AG04450 (cell line): Measurements from ENCODE around the gene DOCK3. TPM values are rescaled to one million over a fixed set of nuclear protein-coding genes. Genes with fewer than 3 reads are reported as not detected.

Experiments used
- CTCF ChIA-PET: fragments of 300-600, 350-600 bp; formaldehyde crosslinking; extraction: SDS; loops from one replicate; lab custom pipeline; 2022; ENCODE audit warnings: antibody characterized with exemption, inconsistent platforms; lab: Charles Lee
- POLR2A ChIA-PET: fragments of 350-600 bp; formaldehyde crosslinking; extraction: SDS; loops from one replicate; lab custom pipeline; 2021; ENCODE audit warnings: antibody characterized with exemption, inconsistent platforms; lab: Yijun Ruan, JAX
- DNase-seq: peaks from one replicate; pipeline ENCODE4 v3.0.0-alpha.2; 2011; ENCODE audit warnings: low read depth, low spot score
- H3K27ac ChIP-seq: one replicate; pipeline ENCODE4 v1.5.1; 2012; ENCODE audit warnings: low read depth, low read length, control low read depth
- H3K27me3 ChIP-seq: one replicate; pipeline ENCODE4 v1.6.0; 2012; ENCODE audit warnings: low read length; ENCODE audit not compliant: control insufficient read depth, insufficient read depth
- H3K4me3 ChIP-seq: 2 replicates; pipeline ENCODE4 v1.5.1; 2011; ENCODE audit warnings: mild to moderate bottlenecking, low read depth, low read length, control low read depth
- H3K9me3 ChIP-seq: 2 replicates; pipeline ENCODE4 v1.5.1; 2012; ENCODE audit warnings: low read length; ENCODE audit not compliant: control insufficient read depth, insufficient read depth
- CTCF ChIP-seq: IDR thresholded peaks from 2 replicates; pipeline ENCODE4 v1.5.1; 2011; ENCODE audit warnings: low read depth, low read length, control low read depth, inconsistent platforms
- polyA plus RNA-seq: library from polyadenylated mRNA; depleted of rRNA; stranded (reverse); fragments of >200 nt; gene quantifications from 2 replicates; pipeline ENCODE4 v1.2.3, GENCODE V29; 2011

The DOCK3 gene
- polyA plus RNA-seq, 1 experiment = 0.07 TPM

- H3K27ac ChIP-seq = no peak overlapping the region
- H3K27me3 ChIP-seq = no peaks in the 10 kb centered on the region
- no peak for TF ChIP-seq CTCF
- POLR2A ChIA-PET = no interaction called here
- DNase-seq = no peak
- H3K9me3 ChIP-seq = no peaks in the 10 kb centered on the region
- no peak overlapping the region for H3K4me3 ChIP-seq
- CTCF ChIA-PET = interaction anchor here (3.7 kb wide), 1 partner anchor 17 kb away, joined by 14 read pairs; the partner anchor contains the start of gene MAPKAPK3
These were observed 41.4 kb upstream of the DOCK3 start for GRCh38 chr3:50633230-50633790.

GRCh38 chr3:50635066-50635465 lies 39.7 kb upstream of the DOCK3 start:
- no peak overlapping the region for H3K4me3 ChIP-seq
- POLR2A ChIA-PET = no interaction called here

GRCh38 chr3:50637011-50637410 lies 37.7 kb upstream of the DOCK3 start:
- DNase-seq = no peak
- Histone ChIP-seq H3K9me3 (no peaks in the 10 kb centered on the region), H3K27me3 (no peaks in the 10 kb centered on the region), H3K27ac (no peak overlapping the region), H3K4me3 (no peak overlapping the region)
- POLR2A ChIA-PET = interaction anchor here (0.6 kb wide), 1 partner anchor 9 kb away, joined by 6 read pairs; no protein-coding TSS in a partner anchor
- no peak for TF ChIP-seq CTCF
- CTCF ChIA-PET = no interaction called here

More at GRCh38 chr3:50635066-50635465, 39.7 kb upstream of the DOCK3 start:
- no peak for DNase-seq
- Histone ChIP-seq H3K27ac (no peak overlapping the region), H3K27me3 (no peaks in the 10 kb centered on the region), H3K9me3 (no peaks in the 10 kb centered on the region)
- CTCF ChIA-PET = no interaction called here
- no peak for TF ChIP-seq CTCF

GRCh38 chr3:50637945-50638344 lies 36.8 kb upstream of the DOCK3 start:
- Histone ChIP-seq H3K27me3 (no peaks in the 10 kb centered on the region), H3K9me3 (no peaks in the 10 kb centered on the region), H3K27ac (no peak overlapping the region), H3K4me3 (no peak overlapping the region)
- no peak for TF ChIP-seq CTCF
- ChIA-PET CTCF (no interaction called here), POLR2A (no interaction called here)
- DNase-seq = no peak

- H3K27me3 ChIP-seq = no peaks in the 10 kb centered on the region
- no peaks in the 10 kb centered on the region for H3K9me3 ChIP-seq
- peak overlapping the region; percentile 31 for H3K27ac ChIP-seq
- no peak for TF ChIP-seq CTCF
- ChIA-PET POLR2A (no interaction called here), CTCF (interaction anchor here (0.6 kb wide), 1 partner anchor 24 kb away, joined by 3 read pairs; no protein-coding TSS in a partner anchor)
- DNase-seq = peak; percentile 26
- H3K4me3 ChIP-seq = no peak overlapping the region
These were observed 35.7 kb upstream of the DOCK3 start for GRCh38 chr3:50639055-50639494.
